A549 (cell line): ENCODE measurements around the gene APOL3. TPM values are rescaled to one million over a fixed set of nuclear protein-coding genes. Genes with fewer than 3 reads are reported as not detected.
A peak's percentile ranks its signal among the peaks of the same experiment; 100 is the strongest.
"Not testable (repeated sequence)": the region's sequence is repeated elsewhere in the genome, so short reads cannot be mapped to it uniquely, and the experiment has no call there.

Experiments used
- ATAC-seq, 2 experiments: fragments of 200-7000 bp in 1 of 2; fragments of >200 bp in 1 of 2; cut with Nextera tagmentation in 1 of 2; cut with Tn5 transposase in 1 of 2; 3 replicates each; pipeline versions ENCODE4 v1.8.0 to v1.9.1; 2018 to 2020; ENCODE audit warnings: mild to moderate bottlenecking in 1 of 2, moderate library complexity in 1 of 2
- CTCF ChIA-PET: fragments of 300-600 bp; sonication (Branson Sonifier 250); formaldehyde crosslinking; extraction: SDS; loops from one replicate; lab custom pipeline; 2021; ENCODE audit warnings: antibody characterized with exemption, inconsistent platforms; lab: Yijun Ruan, JAX
- POLR2A ChIA-PET: fragments of 350-600 bp; formaldehyde crosslinking; extraction: SDS; loops from one replicate; lab custom pipeline; 2021; ENCODE audit warnings: antibody characterized with exemption, inconsistent platforms; lab: Yijun Ruan, JAX
- DNase-seq, 2 experiments: peaks; one replicate each; pipeline versions ENCODE4 v3.0.0 to v3.0.0-alpha.2; 2011 to 2016; ENCODE audit warnings: low read depth in 1 of 2, low spot score in 1 of 2
- FAIRE-seq: peaks from 2 replicates; lab custom pipeline; 2011; peaks lifted over from hg19 to GRCh38; lab: Jason Lieb, UNC
- H3K27ac ChIP-seq, 2 experiments: fragments of >200 bp; sonication (Bioruptor Twin); formaldehyde crosslinking; 3 replicates each; pipeline ENCODE4 v1.5.1; 2016 to 2017
- H3K4me1 ChIP-seq: fragments of >200 bp; sonication (Bioruptor Twin); formaldehyde crosslinking; 3 replicates; pipeline ENCODE4 v1.6.1; 2016
- H3K4me2 ChIP-seq: fragments of >200 bp; sonication (Bioruptor Twin); formaldehyde crosslinking; 3 replicates; pipeline ENCODE4 v1.6.1; 2016
- H3K4me3 ChIP-seq: fragments of >200 bp; sonication (Bioruptor Twin); formaldehyde crosslinking; 3 replicates; pipeline ENCODE4 v1.5.1; 2016
- H3K9me3 ChIP-seq: fragments of >200 bp; sonication (Bioruptor Twin); formaldehyde crosslinking; 3 replicates; pipeline ENCODE4 v1.6.1; 2016
- CEBPB ChIP-seq, 2 experiments: fragments of >200 bp in 1 of 2; sonication (Bioruptor Twin) in 1 of 2; formaldehyde crosslinking in 1 of 2; IDR thresholded peaks; 2 replicates each; pipeline ENCODE4 v1.6.1; 2012 to 2016
- EHF ChIP-seq: fragments of 250-450 bp; sonication (Bioruptor Pico); IDR thresholded peaks from 2 replicates; pipeline ENCODE4 v1.5.0; 2020; ENCODE audit warnings: mild to moderate bottlenecking
- FOSB ChIP-seq: fragments of 250-450 bp; sonication (Bioruptor Pico); IDR thresholded peaks from 2 replicates; pipeline ENCODE4 v1.5.0; 2020; ENCODE audit warnings: mild to moderate bottlenecking, moderate library complexity
- FOSL2 ChIP-seq, 2 experiments: fragments of 450-650 bp in 1 of 2; fragments of >200 bp in 1 of 2; sonication (Bioruptor Twin) in 1 of 2; formaldehyde crosslinking; IDR thresholded peaks; 2 replicates each; pipeline versions ENCODE4 v1.5.0 to v1.6.1; 2016 to 2020; ENCODE audit warnings: mild to moderate bottlenecking in 1 of 2, moderate library complexity in 1 of 2
- GATA3 ChIP-seq: IDR thresholded peaks from 2 replicates; pipeline ENCODE4 v1.6.1; 2012; ENCODE audit warnings: borderline replicate concordance
- HEYL ChIP-seq: fragments of 250-450 bp; sonication (Bioruptor Pico); IDR thresholded peaks from 2 replicates; pipeline ENCODE4 v1.8.0; 2021; ENCODE audit warnings: mild to moderate bottlenecking, moderate library complexity
- HOXB13 ChIP-seq: fragments of 250-450 bp; sonication (Bioruptor Pico); IDR thresholded peaks from 2 replicates; pipeline ENCODE4 v1.5.0; 2020; ENCODE audit warnings: low read depth, mild to moderate bottlenecking, moderate library complexity
- JUNB ChIP-seq: fragments of >200 bp; sonication (Bioruptor Twin); formaldehyde crosslinking; IDR thresholded peaks from 2 replicates; pipeline ENCODE4 v1.6.1; 2016
- MAFK ChIP-seq: fragments of 450-650 bp; IDR thresholded peaks from 2 replicates; pipeline ENCODE4 v1.6.1; 2014; ENCODE audit not compliant: partially characterized antibody
- PHF8 ChIP-seq: fragments of 200-600 bp; sonication (generic); IDR thresholded peaks from 2 replicates; pipeline ENCODE4 v1.6.1; 2016; ENCODE audit warnings: low read depth, mild to moderate bottlenecking, antibody characterized with exemption, moderate library complexity, borderline replicate concordance
- RAD21 ChIP-seq, 2 experiments: fragments of >200 bp in 1 of 2; sonication (Bioruptor Twin) in 1 of 2; formaldehyde crosslinking in 1 of 2; IDR thresholded peaks in 1 of 2; conservative IDR thresholded peaks in 1 of 2; 2 replicates in 1 of 2; 3 replicates in 1 of 2; pipeline ENCODE4 v1.6.1; 2012 to 2018; ENCODE audit warnings: inconsistent platforms in 1 of 2
- RARB ChIP-seq: fragments of 250-450 bp; sonication (Bioruptor Pico); IDR thresholded peaks from 2 replicates; pipeline ENCODE4 v1.8.0; 2021; ENCODE audit warnings: mild to moderate bottlenecking, moderate library complexity
- RCOR1 ChIP-seq: fragments of 150-350 bp; IDR thresholded peaks from 2 replicates; pipeline ENCODE4 v1.6.1; 2014; ENCODE audit warnings: antibody characterized with exemption, low read length, low read depth
- RNF2 ChIP-seq: fragments of 200-600 bp; sonication (generic); IDR thresholded peaks from 2 replicates; pipeline ENCODE4 v1.6.1; 2016; ENCODE audit warnings: low read depth, mild to moderate bottlenecking, antibody characterized with exemption, moderate library complexity, borderline replicate concordance
- ZFP36 ChIP-seq: fragments of 450-650 bp; IDR thresholded peaks from 2 replicates; pipeline ENCODE4 v1.6.1; 2014; ENCODE audit warnings: borderline replicate concordance; ENCODE audit not compliant: partially characterized antibody
- ZNF302 ChIP-seq: fragments of 250-450 bp; sonication (Bioruptor Pico); IDR thresholded peaks from 2 replicates; pipeline ENCODE4 v1.9.0; 2021; ENCODE audit warnings: inconsistent platforms, mild to moderate bottlenecking, moderate library complexity
- ZSCAN20 ChIP-seq: fragments of 250-450 bp; sonication (Bioruptor Pico); IDR thresholded peaks from 2 replicates; pipeline ENCODE4 v1.8.0; 2022; ENCODE audit warnings: mild to moderate bottlenecking, moderate library complexity
- WGBS: methylation state at CpG from one replicate; pipeline ENCODE4 v1.1.6; 2017; ENCODE audit errors: missing lambda C conversion rate; 5-methylcytosine and 5-hydroxymethylcytosine counted together
- polyA plus RNA-seq, 4 experiments: library from polyadenylated mRNA; depleted of rRNA in 3 of 4; stranded (reverse); fragments of >200 nt; fragmentation: RNase III in 1 of 4; extraction: RNeasy Plus Mini Kit Qiagen cat#74134 plus additional on column Dnase treatment in 1 of 4; gene quantifications; 2 replicates in 3 of 4; 3 replicates in 1 of 4; pipeline ENCODE4 v1.2.3, GENCODE V29; 2011 to 2017
- TF ChIP-seq, protein P1 (sequence below): fragments of 250-450 bp; sonication (Bioruptor Pico); IDR thresholded peaks from 2 replicates; pipeline ENCODE4 v1.5.0; 2020; ENCODE audit warnings: low read depth, mild to moderate bottlenecking, moderate library complexity
- TF ChIP-seq, protein P2 (sequence below): IDR thresholded peaks from 2 replicates; pipeline ENCODE4 v1.6.1; 2012
- TF ChIP-seq, protein P3 (sequence below): fragments of 150-350 bp; IDR thresholded peaks from 2 replicates; pipeline ENCODE4 v1.6.1; 2014; ENCODE audit warnings: low read depth, mild to moderate bottlenecking, low read length
- TF ChIP-seq, protein P4 (sequence below): IDR thresholded peaks from 2 replicates; pipeline ENCODE4 v1.6.1; 2012; ENCODE audit warnings: low read depth, borderline replicate concordance
- TF ChIP-seq, protein P5 (sequence below): fragments of >200 bp; sonication (Bioruptor Twin); formaldehyde crosslinking; IDR thresholded peaks from 2 replicates; pipeline ENCODE4 v1.6.1; 2016

APOL3 gene
- polyA plus RNA-seq, 2 of the 4 experiments (the other 2 are of a cell fraction), result not detected

DNA sequence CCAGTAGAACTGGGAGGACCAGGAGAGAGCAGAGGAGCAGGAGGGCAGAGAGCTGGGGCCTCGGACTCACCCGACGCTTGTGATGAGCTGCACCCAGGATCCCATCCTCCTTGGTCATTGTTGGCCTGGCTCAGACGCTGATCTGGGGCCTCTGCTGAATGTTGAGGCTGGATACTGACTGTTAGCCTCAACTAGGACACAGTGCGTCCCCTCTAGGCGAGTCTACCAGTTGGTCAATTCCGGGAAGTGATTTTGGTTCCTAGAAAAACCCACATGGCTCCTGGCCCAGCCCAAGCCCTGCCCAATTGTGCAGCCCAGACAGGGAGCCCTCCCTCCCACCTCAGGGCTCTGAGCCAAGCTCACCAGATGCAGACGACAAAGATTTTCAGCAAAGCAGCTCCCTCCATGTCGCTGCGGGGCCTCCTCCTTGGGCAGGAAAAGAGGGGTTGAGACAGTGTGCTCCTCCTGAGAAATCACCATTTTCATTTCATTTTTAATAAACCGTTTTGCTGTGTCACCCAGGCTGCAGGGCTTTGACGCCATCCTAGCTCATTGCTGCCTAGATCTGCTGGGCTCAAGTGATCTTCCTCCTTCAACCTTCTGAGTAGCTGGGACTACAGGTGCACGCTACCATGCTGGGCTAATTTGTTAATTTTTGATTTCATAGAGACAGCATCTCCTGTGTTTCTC lies 41.2 kb upstream of the APOL3 start, which contains the start of gene APOL4:
Gene APOL4 (minus strand): TSS at position 180 of the 690 bp plus-strand sequence. CDS start 75 bp downstream, at position 105.
- TF ChIP-seq, protein P1, sequence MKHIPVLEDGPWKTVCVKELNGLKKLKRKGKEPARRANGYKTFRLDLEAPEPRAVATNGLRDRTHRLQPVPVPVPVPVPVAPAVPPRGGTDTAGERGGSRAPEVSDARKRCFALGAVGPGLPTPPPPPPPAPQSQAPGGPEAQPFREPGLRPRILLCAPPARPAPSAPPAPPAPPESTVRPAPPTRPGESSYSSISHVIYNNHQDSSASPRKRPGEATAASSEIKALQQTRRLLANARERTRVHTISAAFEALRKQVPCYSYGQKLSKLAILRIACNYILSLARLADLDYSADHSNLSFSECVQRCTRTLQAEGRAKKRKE (CRISPR knock-in tag), result no peak
- no peak for TF ChIP-seq RARB
- no peak for TF ChIP-seq CEBPB (IDR thresholded peaks at IDR 0.05)
- no peak for TF ChIP-seq EHF (CRISPR knock-in tag)
- no peak for TF ChIP-seq ZNF302 (CRISPR knock-in tag)
- no peak for TF ChIP-seq JUNB
- TF ChIP-seq PHF8, result no peak
- TF ChIP-seq FOSB, result no peak
- TF ChIP-seq HEYL (CRISPR knock-in tag), result no peak
- TF ChIP-seq MAFK, result no peak
- TF ChIP-seq RCOR1, result no peak
- TF ChIP-seq RNF2, result no peak
- no peak for TF ChIP-seq FOSL2 (IDR thresholded peaks at IDR 0.05)
- no peak for TF ChIP-seq FOSL2 (CRISPR knock-in tag; IDR thresholded peaks at IDR 0.05)
- TF ChIP-seq, protein P2, sequence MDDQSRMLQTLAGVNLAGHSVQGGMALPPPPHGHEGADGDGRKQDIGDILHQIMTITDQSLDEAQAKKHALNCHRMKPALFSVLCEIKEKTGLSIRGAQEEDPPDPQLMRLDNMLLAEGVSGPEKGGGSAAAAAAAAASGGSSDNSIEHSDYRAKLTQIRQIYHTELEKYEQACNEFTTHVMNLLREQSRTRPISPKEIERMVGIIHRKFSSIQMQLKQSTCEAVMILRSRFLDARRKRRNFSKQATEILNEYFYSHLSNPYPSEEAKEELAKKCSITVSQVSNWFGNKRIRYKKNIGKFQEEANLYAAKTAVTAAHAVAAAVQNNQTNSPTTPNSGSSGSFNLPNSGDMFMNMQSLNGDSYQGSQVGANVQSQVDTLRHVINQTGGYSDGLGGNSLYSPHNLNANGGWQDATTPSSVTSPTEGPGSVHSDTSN, result no peak
- TF ChIP-seq, protein P3, sequence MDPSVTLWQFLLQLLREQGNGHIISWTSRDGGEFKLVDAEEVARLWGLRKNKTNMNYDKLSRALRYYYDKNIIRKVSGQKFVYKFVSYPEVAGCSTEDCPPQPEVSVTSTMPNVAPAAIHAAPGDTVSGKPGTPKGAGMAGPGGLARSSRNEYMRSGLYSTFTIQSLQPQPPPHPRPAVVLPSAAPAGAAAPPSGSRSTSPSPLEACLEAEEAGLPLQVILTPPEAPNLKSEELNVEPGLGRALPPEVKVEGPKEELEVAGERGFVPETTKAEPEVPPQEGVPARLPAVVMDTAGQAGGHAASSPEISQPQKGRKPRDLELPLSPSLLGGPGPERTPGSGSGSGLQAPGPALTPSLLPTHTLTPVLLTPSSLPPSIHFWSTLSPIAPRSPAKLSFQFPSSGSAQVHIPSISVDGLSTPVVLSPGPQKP, result no peak
- TF ChIP-seq, protein P4, sequence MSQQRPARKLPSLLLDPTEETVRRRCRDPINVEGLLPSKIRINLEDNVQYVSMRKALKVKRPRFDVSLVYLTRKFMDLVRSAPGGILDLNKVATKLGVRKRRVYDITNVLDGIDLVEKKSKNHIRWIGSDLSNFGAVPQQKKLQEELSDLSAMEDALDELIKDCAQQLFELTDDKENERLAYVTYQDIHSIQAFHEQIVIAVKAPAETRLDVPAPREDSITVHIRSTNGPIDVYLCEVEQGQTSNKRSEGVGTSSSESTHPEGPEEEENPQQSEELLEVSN, result no peak
- TF ChIP-seq, all 56 proteins: peak for 0
- Histone ChIP-seq H3K4me2 (no peak within 1 kb of the TSS), H3K4me3 (no peak within 1 kb of the TSS), H3K4me1 (no peaks in the 10 kb centered on the region), H3K9me3 (no peaks in the 10 kb centered on the region), H3K27ac (no peak within 1 kb of the TSS)
- WGBS, result 83% methylated on average over 11 of the region's 13 CpGs
- CTCF ChIA-PET, result interaction anchor here (0.6 to 1.0 kb wide), 3 partner anchors 20 to 100 kb away, joined by 3 read pairs; partner anchors contain the start of gene APOL2
- no peak for FAIRE-seq
- DNase-seq, result no peak
- POLR2A ChIA-PET, result no interaction called here
- ATAC-seq, result no peak

DNA sequence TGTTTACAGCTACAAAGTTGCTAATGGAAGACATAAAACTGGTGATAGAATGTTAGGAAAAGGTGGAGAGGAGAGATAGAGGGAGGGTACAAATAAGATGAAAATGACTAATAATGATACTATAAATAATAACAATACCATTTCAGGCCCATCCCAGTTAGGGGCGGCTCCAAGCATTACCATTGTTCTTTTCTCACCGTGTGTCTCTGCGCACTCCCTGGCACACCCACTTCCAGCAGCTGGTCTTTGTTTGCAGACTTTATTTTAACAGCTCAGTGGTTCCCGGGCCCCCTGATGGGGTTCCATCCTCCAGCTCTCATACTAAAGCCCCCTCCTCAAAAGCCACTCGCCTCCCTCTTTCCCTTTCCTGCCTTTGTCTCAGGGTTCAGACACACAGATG lies 40.5 kb upstream of the APOL3 start:
- DNase-seq, H3K4me2 ChIP-seq, H3K27ac ChIP-seq, POLR2A ChIA-PET, H3K4me1 ChIP-seq, FAIRE-seq, ATAC-seq, H3K9me3 ChIP-seq, H3K4me3 ChIP-seq: not testable (repeated sequence)
- CTCF ChIA-PET, result interaction anchor here (1.0 kb wide), 1 partner anchor 21 kb away, joined by 3 read pairs; no protein-coding TSS in a partner anchor
- WGBS, result 90% methylated on average over 1 of the region's 5 CpGs

DNA sequence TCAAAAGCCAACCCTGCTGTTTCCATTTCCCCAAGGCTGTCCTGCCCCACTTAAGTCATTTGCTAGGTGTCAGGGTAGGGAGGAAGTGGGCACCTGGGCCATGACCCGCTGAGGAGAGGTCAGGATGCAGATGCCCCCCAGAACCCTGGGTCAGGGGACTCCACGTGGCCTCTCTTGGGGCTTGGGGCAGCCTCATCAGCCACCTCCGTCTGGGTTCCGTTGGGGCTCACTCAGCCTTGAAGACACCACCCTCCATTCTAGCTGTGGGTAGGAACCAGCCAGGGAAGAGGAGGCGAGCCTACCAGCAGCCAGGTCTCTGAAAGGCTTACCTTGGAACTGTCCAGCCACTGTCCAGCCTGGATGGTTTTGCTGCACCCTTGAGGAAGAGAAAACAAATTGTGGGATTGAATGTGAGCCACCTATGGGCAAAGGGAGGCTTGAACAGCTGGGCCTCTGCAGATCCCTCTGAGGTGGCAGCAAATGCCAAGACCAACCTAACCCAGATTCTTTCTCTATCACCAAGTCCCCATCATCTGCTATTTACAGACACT lies 38.5 kb upstream of the APOL3 start:
- TF ChIP-seq GATA3 (no peak), ZFP36 (no peak), HOXB13 (CRISPR knock-in tag) (no peak), RAD21 (conservative IDR thresholded peaks at IDR 0.05 in 1 of 2, IDR thresholded peaks at IDR 0.05 in 1 of 2) (no peak), EHF (CRISPR knock-in tag) (no peak), ZSCAN20 (CRISPR knock-in tag) (no peak)
- TF ChIP-seq, protein P5, sequence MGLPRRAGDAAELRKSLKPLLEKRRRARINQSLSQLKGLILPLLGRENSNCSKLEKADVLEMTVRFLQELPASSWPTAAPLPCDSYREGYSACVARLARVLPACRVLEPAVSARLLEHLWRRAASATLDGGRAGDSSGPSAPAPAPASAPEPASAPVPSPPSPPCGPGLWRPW, result no peak
- ChIA-PET POLR2A (interaction anchor here (0.6 kb wide), 1 partner anchor 81 kb away, joined by 4 read pairs; no protein-coding TSS in a partner anchor), CTCF (interaction anchor here (0.9 to 1.0 kb wide), 2 partner anchors 22 to 57 kb away, joined by 3 read pairs; no protein-coding TSS in a partner anchor)
- ATAC-seq (peak; percentile 31 to 57; a peak in 2 of 6 replicates), DNase-seq (no peak), FAIRE-seq (no peak)
- no peak overlapping the region for H3K4me2 ChIP-seq
- 58% methylated on average over 2 of the region's 5 CpGs for WGBS
- no peaks in the 10 kb centered on the region for H3K9me3 ChIP-seq
- no peak overlapping the region for H3K4me3 ChIP-seq
- H3K4me1 ChIP-seq, result no peaks in the 10 kb centered on the region
- no peak overlapping the region for H3K27ac ChIP-seq
